Gastrocnemius medialis (tissue), 4 donors: ENCODE results near the gene CD163L1.

ENCODE experiments used
- CTCF ChIP-seq, 5 experiments: fragments of 450-650 bp in 3 of 5; fragments of 200-600 bp in 2 of 5; sonication (generic) in 2 of 5; IDR thresholded peaks in 4 of 5; conservative IDR thresholded peaks in 1 of 5; 1 replicate in 4 of 5; 2 replicates in 1 of 5; pipeline ENCODE4 v1.5.1; 2016 to 2019; ENCODE audit warnings: antibody characterized with exemption in 5 of 5, mild to moderate bottlenecking in 3 of 5, moderate library complexity in 3 of 5
- POLR2A ChIP-seq, 2 donors: fragments of 450-650 bp; IDR thresholded peaks; one replicate each; pipeline ENCODE4 v1.6.1; 2017; ENCODE audit warnings: antibody characterized with exemption in 2 of 2, mild to moderate bottlenecking in 2 of 2, moderate library complexity in 2 of 2

DNA sequence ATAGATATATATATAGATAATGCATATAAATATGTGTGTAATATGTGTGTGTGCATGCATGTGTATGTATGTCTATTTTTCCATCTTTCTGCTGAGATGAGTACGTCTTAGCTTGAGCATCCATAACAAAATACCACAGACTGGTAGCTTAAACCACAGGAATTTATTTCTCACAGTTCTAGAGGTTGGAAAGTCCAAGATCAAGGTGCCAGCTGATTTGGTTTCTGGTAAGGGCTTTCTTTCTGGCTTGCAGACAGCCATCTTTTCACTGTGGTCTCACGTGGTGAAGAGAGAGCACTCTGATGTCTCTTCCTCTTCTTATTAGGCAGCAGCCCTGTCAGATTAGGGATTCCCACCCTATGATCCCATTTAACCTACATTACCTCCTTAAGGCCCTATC lies 92.8 kb downstream of the CD163L1 start:
- no peak for TF ChIP-seq POLR2A (IDR thresholded peaks at IDR 0.05)
- TF ChIP-seq CTCF (IDR thresholded peaks at IDR 0.05 in 4 of 5, conservative IDR thresholded peaks at IDR 0.05 in 1 of 5): no peak
